Neural cell (in vitro differentiated cells): Measurements from ENCODE around the gene HDC. TPM values are rescaled to one million over a fixed set of nuclear protein-coding genes. Genes with fewer than 3 reads are reported as not detected.

ENCODE experiments used
- H2AFZ ChIP-seq: fragments of 200-600, 300-800 bp; sonication (generic), shearing (Covaris generic); 2 replicates; pipeline ENCODE4 v1.6.0; 2014; ENCODE audit warnings: low read depth, mild to moderate bottlenecking, antibody characterized with exemption, low read length, moderate library complexity
- H3F3A ChIP-seq: fragments of 200-600 bp; shearing (Covaris generic); 2 replicates; pipeline ENCODE4 v1.6.1; 2016; ENCODE audit warnings: mild to moderate bottlenecking, moderate library complexity, mixed read lengths, antibody characterized with exemption, low read length; ENCODE audit not compliant: insufficient read depth, poor library complexity, severe bottlenecking
- H3K27ac ChIP-seq: fragments of 200-600, 300-800 bp; sonication (generic), shearing (Covaris generic); 2 replicates; pipeline ENCODE4 v1.5.1; 2014; ENCODE audit warnings: mild to moderate bottlenecking, low read length, moderate library complexity
- H3K27me3 ChIP-seq: fragments of 300-800, 200-600 bp; sonication (generic), shearing (Covaris generic); 2 replicates; pipeline ENCODE4 v1.6.0; 2014; ENCODE audit warnings: mild to moderate bottlenecking, low read depth, low read length, moderate library complexity; ENCODE audit not compliant: insufficient read depth
- H3K36me3 ChIP-seq: fragments of 300-800, 200-600 bp; sonication (generic), shearing (Covaris generic); 2 replicates; pipeline ENCODE4 v1.5.1; 2014; ENCODE audit warnings: mild to moderate bottlenecking, antibody characterized with exemption, low read length, moderate library complexity; ENCODE audit not compliant: insufficient read depth
- H3K4me2 ChIP-seq: fragments of 300-800, 200-600 bp; sonication (generic), shearing (Covaris generic); 2 replicates; pipeline ENCODE4 v1.6.0; 2014; ENCODE audit warnings: mild to moderate bottlenecking, low read length
- H3K4me3 ChIP-seq: fragments of 300-800, 200-600 bp; sonication (generic), shearing (Covaris generic); 2 replicates; pipeline ENCODE4 v1.5.1; 2014; ENCODE audit warnings: mild to moderate bottlenecking, low read length, moderate library complexity
- H3K79me2 ChIP-seq: fragments of 200-600 bp; shearing (Covaris generic); replicated peaks from 2 replicates; pipeline ENCODE4 v1.6.0; 2014; ENCODE audit warnings: mild to moderate bottlenecking, low read length, moderate library complexity; ENCODE audit not compliant: insufficient read depth
- H3K9ac ChIP-seq: fragments of 300-800, 200-600 bp; sonication (generic), shearing (Covaris generic); 2 replicates; pipeline ENCODE4 v1.6.1; 2016; ENCODE audit warnings: mild to moderate bottlenecking, low read length, mixed read lengths
- H3K9me2 ChIP-seq: fragments of 200-600 bp; shearing (Covaris generic); 2 replicates; pipeline ENCODE4 v1.6.1; 2016; ENCODE audit warnings: mild to moderate bottlenecking, low read length, mixed read lengths; ENCODE audit not compliant: insufficient read depth
- H3K9me3 ChIP-seq: fragments of 200-600, 300-800 bp; sonication (generic), shearing (Covaris generic); 2 replicates; pipeline ENCODE4 v1.6.1; 2016; ENCODE audit warnings: mild to moderate bottlenecking, mixed run types, low read length, moderate library complexity, mixed read lengths
- H4K20me1 ChIP-seq: fragments of 200-600 bp; shearing (Covaris generic); 2 replicates; pipeline ENCODE4 v1.6.1; 2016; ENCODE audit warnings: mild to moderate bottlenecking, mixed run types; ENCODE audit not compliant: insufficient read depth
- CTCF ChIP-seq: fragments of 450-650 bp; IDR thresholded peaks from 2 replicates; pipeline ENCODE4 v1.5.1; 2014; ENCODE audit warnings: antibody characterized with exemption, mild to moderate bottlenecking, moderate library complexity; ENCODE audit not compliant: poor library complexity, severe bottlenecking
- EP300 ChIP-seq: fragments of 450-650 bp; conservative IDR thresholded peaks from 2 replicates; pipeline ENCODE4 v1.6.1; 2014; ENCODE audit warnings: antibody characterized with exemption, mild to moderate bottlenecking, moderate library complexity; ENCODE audit not compliant: poor library complexity, severe bottlenecking
- EZH2 ChIP-seq: fragments of 200-600, 300-800 bp; shearing (Covaris generic), sonication (generic); IDR thresholded peaks from 2 replicates; pipeline ENCODE4 v1.6.1; 2014; ENCODE audit warnings: antibody characterized with exemption, low read length, borderline replicate concordance, mild to moderate bottlenecking; ENCODE audit not compliant: insufficient read depth, poor library complexity, severe bottlenecking
- MXI1 ChIP-seq: fragments of 450-650 bp; conservative IDR thresholded peaks from 2 replicates; pipeline ENCODE4 v1.6.1; 2014; ENCODE audit warnings: antibody characterized with exemption, mild to moderate bottlenecking; ENCODE audit not compliant: poor library complexity, severe bottlenecking
- POLR2AphosphoS5 ChIP-seq: IDR thresholded peaks from 2 replicates; pipeline ENCODE4 v1.6.1; 2012
- RAD21 ChIP-seq: fragments of 450-650 bp; conservative IDR thresholded peaks from 2 replicates; pipeline ENCODE4 v1.6.1; 2014; ENCODE audit warnings: antibody characterized with exemption, mild to moderate bottlenecking, moderate library complexity
- REST ChIP-seq: IDR thresholded peaks from 2 replicates; pipeline ENCODE4 v1.6.1; 2012; ENCODE audit warnings: borderline replicate concordance
- SMC3 ChIP-seq: fragments of 450-650 bp; conservative IDR thresholded peaks from 2 replicates; pipeline ENCODE4 v1.6.1; 2014; ENCODE audit warnings: antibody characterized with exemption, mild to moderate bottlenecking, moderate library complexity; ENCODE audit not compliant: poor library complexity
- TAF1 ChIP-seq: IDR thresholded peaks from 2 replicates; pipeline ENCODE4 v1.6.1; 2012; ENCODE audit warnings: low read depth
- polyA minus RNA-seq: library from RNA; depleted of rRNA, polyadenylated mRNA; stranded (reverse); fragments of >200 nt; gene quantifications from 2 replicates; pipeline ENCODE4 v1.2.3, GENCODE V29; 2014
- polyA plus RNA-seq: library from polyadenylated mRNA; depleted of rRNA; stranded (reverse); fragments of >200 nt; gene quantifications from 2 replicates; pipeline ENCODE4 v1.2.3, GENCODE V29; 2014

Gene HDC
- 4.5 and 6.0 TPM in 2 replicates for polyA plus RNA-seq
- polyA minus RNA-seq, result 0.97 and 2.0 TPM in 2 replicates

GRCh38 chr15:50265620-50266019, at the start of gene HDC:
Gene HDC (minus strand): TSS chr15:50265726. CDS start chr15:50265623, 103 bp downstream.
- no peaks in the 10 kb centered on the region for H3F3A ChIP-seq
- no peak for TF ChIP-seq EZH2
- TF ChIP-seq EP300, result no peak
- TF ChIP-seq TAF1, result no peak
- TF ChIP-seq MXI1, result no peak
- no peak for TF ChIP-seq CTCF
- no peak for TF ChIP-seq RAD21
- no peak for TF ChIP-seq POLR2AphosphoS5
- no peak for TF ChIP-seq REST
- TF ChIP-seq SMC3, result no peak
- no peak within 1 kb of the TSS for H2AFZ ChIP-seq
- no peaks in the 10 kb centered on the region for H3K79me2 ChIP-seq
- H3K4me3 ChIP-seq, result no peak within 1 kb of the TSS
- no peaks in the 10 kb centered on the region for H3K9me3 ChIP-seq
- no peaks in the 10 kb centered on the region for H3K27me3 ChIP-seq
- H4K20me1 ChIP-seq, result no peaks in the 10 kb centered on the region
- no peak within 1 kb of the TSS for H3K9ac ChIP-seq
- no peaks in the 10 kb centered on the region for H3K9me2 ChIP-seq
- no peak within 1 kb of the TSS for H3K4me2 ChIP-seq
- H3K27ac ChIP-seq, result no peak within 1 kb of the TSS
- H3K36me3 ChIP-seq, result no peaks in the 10 kb centered on the region

GRCh38 chr15:50312636-50313035, 47.1 kb upstream of the HDC start:
- no peak overlapping the region for H3K9ac ChIP-seq
- H3K9me2 ChIP-seq, result no peaks in the 10 kb centered on the region
- H3K4me3 ChIP-seq, result no peak overlapping the region
- no peak overlapping the region for H2AFZ ChIP-seq
- no peaks in the 10 kb centered on the region for H3K36me3 ChIP-seq
- H3K27me3 ChIP-seq, result no peaks in the 10 kb centered on the region
- no peaks in the 10 kb centered on the region for H3F3A ChIP-seq
- no peak overlapping the region for H3K27ac ChIP-seq
- TF ChIP-seq REST, result no peak
- TF ChIP-seq POLR2AphosphoS5, result no peak
- no peak for TF ChIP-seq EP300
- TF ChIP-seq SMC3, result no peak
- no peak for TF ChIP-seq TAF1
- TF ChIP-seq EZH2, result no peak
- no peak for TF ChIP-seq CTCF
- TF ChIP-seq RAD21, result no peak
- no peak for TF ChIP-seq MXI1
- H4K20me1 ChIP-seq, result no peaks in the 10 kb centered on the region
- no peaks in the 10 kb centered on the region for H3K9me3 ChIP-seq
- H3K4me2 ChIP-seq, result no peak overlapping the region
- no peaks in the 10 kb centered on the region for H3K79me2 ChIP-seq
